Measurements from ENCODE around the gene KIF17. TPM values are rescaled to one million over a fixed set of nuclear protein-coding genes. Genes with fewer than 3 reads are reported as not detected.

Gene KIF17
- polyA plus RNA-seq, 2 of the 4 experiments (the other 2 are of a cell fraction), result 0.78 to 1.0 TPM

DNA sequence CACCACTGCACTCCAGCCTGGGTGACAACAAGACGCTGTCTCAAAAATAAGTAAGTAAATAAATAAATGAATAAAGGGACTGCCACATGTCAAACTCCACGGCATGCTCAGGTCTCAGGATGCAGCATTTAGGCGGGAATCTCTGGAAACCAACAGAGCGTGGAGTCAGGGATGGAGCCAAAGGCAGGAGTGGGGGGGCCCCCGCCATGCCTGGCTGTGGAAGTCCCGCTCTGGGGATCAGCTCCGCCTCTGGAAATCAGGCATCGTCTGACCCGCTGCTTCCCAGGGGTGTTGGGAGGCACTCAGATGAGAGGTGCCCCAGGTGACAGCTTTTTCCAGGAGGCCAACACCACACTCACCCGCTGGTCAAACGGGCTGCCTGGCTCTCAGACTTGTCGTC is 20.2 kb downstream of the KIF17 start:
- ATAC-seq, result no peak
- Histone ChIP-seq H3K27ac (peak overlapping the region; percentile 97), H3K4me3 (no peak overlapping the region; the same call in 2 of the 3 replicates), H3K4me2 (peak overlapping the region; percentile 79), H3K4me1 (peaks cover 28% of the 10 kb centered on the region), H3K9me3 (no peaks in the 10 kb centered on the region)
- POLR2A ChIA-PET, result interaction anchor here (1.3 kb wide), 1 partner anchor 36 kb away, joined by 4 read pairs; the partner anchor contains the start of gene DDOST
- TF ChIP-seq MAFK (IDR thresholded peaks at IDR 0.05; ENCODE audit: partially characterized antibody) (no peak), POLR2A (IDR thresholded peaks at IDR 0.05; ENCODE audit: low read length) (no peak), ZFP36 (IDR thresholded peaks at IDR 0.05; ENCODE audit: borderline replicate concordance, partially characterized antibody) (no peak), ESRRA (IDR thresholded peaks at IDR 0.05; ENCODE audit: borderline replicate concordance, low read length) (no peak), RCOR1 (IDR thresholded peaks at IDR 0.05; ENCODE audit: low read depth, low read length) (no peak), RARB (CRISPR knock-in tag; IDR thresholded peaks at IDR 0.05) (no peak), NPAS2 (CRISPR knock-in tag; IDR thresholded peaks at IDR 0.05; ENCODE audit: borderline replicate concordance) (no peak), FOSL2 (IDR thresholded peaks at IDR 0.05) (no peak), FOSL2 (CRISPR knock-in tag; IDR thresholded peaks at IDR 0.05) (no peak), JUNB (IDR thresholded peaks at IDR 0.05) (no peak)
- TF ChIP-seq, protein P1, sequence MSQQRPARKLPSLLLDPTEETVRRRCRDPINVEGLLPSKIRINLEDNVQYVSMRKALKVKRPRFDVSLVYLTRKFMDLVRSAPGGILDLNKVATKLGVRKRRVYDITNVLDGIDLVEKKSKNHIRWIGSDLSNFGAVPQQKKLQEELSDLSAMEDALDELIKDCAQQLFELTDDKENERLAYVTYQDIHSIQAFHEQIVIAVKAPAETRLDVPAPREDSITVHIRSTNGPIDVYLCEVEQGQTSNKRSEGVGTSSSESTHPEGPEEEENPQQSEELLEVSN (IDR thresholded peaks at IDR 0.05; ENCODE audit: borderline replicate concordance, low read depth), result no peak
- 92% methylated on average over 12 of the region's 12 CpGs for WGBS (ENCODE audit: missing lambda C conversion rate)
- FAIRE-seq, result no peak
- CTCF ChIA-PET, result interaction anchor here (1.0 to 5.0 kb wide), 17 partner anchors 9 to 671 kb away, joined by 3 to 55 read pairs (median 4); partner anchors contain the start of gene KIF17
- DNase-seq (ENCODE audit: low read depth in 1 of 2, low spot score in 1 of 2), result no peak

DNA sequence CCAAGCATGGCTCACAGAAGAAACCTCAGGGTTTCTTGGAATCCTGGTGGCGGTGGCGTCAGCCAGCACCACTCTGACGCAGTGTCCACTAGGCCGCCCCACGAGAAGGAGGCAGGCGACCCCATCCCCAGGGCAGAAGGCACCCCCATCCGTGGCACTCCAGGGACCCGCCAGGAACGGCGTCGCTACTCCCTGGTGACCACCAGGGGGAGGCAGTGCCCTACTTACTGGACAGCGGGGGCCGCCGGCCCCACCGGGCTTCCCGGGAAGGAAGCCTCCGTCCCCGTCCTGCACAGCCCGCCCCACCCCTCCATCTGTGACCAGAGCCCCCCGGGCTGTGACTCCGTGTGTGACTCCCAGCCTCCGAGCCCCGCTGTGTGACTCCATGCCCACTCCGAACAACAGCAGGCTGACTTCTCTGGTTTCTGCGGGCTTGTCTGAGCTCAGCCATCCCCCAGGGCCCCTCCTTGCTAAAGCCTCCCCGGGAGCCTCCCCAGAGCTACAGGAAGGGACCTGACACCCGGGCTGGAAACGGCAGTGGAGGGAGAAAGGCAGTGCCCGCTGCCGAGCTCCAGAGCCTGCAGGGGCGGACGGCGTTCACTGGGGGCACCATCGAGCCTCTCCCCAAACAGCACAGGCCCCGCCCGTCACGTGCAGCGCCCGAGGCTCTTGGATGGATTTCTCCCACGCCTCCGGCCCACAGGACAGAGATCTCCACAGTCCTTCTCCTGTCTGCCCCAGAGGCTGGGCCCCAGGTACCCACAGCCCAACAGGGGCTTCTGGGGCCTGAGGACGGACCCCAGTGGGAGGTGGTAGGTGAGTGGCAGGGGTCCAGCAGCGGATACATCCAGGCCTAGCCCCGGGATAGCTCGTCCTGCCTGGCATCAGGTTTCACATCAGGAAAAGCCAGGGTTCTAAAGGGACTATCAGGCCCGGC is 21.1 kb downstream of the KIF17 start:
- peak overlapping the region; percentile 48 for H3K4me3 ChIP-seq
- peak overlapping the region; percentile 79 for H3K4me2 ChIP-seq
- FAIRE-seq (no peak), DNase-seq (ENCODE audit: low read depth in 1 of 2, low spot score in 1 of 2) (peak; percentile 87 to 89), ATAC-seq (peak; percentile 94)
- peaks cover 28% of the 10 kb centered on the region for H3K4me1 ChIP-seq
- TF ChIP-seq HDAC2 (IDR thresholded peaks at IDR 0.05), result no peak
- TF ChIP-seq, protein P1 (IDR thresholded peaks at IDR 0.05; ENCODE audit: borderline replicate concordance, low read depth), result 0 out of 2 replicates have a peak, but pooled peaks have one; percentile 57
- TF ChIP-seq, protein P2, sequence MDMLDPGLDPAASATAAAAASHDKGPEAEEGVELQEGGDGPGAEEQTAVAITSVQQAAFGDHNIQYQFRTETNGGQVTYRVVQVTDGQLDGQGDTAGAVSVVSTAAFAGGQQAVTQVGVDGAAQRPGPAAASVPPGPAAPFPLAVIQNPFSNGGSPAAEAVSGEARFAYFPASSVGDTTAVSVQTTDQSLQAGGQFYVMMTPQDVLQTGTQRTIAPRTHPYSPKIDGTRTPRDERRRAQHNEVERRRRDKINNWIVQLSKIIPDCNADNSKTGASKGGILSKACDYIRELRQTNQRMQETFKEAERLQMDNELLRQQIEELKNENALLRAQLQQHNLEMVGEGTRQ (IDR thresholded peaks at IDR 0.05), result peak; percentile 85
- TF ChIP-seq, protein P3, sequence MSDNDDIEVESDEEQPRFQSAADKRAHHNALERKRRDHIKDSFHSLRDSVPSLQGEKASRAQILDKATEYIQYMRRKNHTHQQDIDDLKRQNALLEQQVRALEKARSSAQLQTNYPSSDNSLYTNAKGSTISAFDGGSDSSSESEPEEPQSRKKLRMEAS (IDR thresholded peaks at IDR 0.05), result peak; percentile 92
- TF ChIP-seq, protein P4, sequence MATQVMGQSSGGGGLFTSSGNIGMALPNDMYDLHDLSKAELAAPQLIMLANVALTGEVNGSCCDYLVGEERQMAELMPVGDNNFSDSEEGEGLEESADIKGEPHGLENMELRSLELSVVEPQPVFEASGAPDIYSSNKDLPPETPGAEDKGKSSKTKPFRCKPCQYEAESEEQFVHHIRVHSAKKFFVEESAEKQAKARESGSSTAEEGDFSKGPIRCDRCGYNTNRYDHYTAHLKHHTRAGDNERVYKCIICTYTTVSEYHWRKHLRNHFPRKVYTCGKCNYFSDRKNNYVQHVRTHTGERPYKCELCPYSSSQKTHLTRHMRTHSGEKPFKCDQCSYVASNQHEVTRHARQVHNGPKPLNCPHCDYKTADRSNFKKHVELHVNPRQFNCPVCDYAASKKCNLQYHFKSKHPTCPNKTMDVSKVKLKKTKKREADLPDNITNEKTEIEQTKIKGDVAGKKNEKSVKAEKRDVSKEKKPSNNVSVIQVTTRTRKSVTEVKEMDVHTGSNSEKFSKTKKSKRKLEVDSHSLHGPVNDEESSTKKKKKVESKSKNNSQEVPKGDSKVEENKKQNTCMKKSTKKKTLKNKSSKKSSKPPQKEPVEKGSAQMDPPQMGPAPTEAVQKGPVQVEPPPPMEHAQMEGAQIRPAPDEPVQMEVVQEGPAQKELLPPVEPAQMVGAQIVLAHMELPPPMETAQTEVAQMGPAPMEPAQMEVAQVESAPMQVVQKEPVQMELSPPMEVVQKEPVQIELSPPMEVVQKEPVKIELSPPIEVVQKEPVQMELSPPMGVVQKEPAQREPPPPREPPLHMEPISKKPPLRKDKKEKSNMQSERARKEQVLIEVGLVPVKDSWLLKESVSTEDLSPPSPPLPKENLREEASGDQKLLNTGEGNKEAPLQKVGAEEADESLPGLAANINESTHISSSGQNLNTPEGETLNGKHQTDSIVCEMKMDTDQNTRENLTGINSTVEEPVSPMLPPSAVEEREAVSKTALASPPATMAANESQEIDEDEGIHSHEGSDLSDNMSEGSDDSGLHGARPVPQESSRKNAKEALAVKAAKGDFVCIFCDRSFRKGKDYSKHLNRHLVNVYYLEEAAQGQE (IDR thresholded peaks at IDR 0.05), result no peak
- TF ChIP-seq, protein P5, sequence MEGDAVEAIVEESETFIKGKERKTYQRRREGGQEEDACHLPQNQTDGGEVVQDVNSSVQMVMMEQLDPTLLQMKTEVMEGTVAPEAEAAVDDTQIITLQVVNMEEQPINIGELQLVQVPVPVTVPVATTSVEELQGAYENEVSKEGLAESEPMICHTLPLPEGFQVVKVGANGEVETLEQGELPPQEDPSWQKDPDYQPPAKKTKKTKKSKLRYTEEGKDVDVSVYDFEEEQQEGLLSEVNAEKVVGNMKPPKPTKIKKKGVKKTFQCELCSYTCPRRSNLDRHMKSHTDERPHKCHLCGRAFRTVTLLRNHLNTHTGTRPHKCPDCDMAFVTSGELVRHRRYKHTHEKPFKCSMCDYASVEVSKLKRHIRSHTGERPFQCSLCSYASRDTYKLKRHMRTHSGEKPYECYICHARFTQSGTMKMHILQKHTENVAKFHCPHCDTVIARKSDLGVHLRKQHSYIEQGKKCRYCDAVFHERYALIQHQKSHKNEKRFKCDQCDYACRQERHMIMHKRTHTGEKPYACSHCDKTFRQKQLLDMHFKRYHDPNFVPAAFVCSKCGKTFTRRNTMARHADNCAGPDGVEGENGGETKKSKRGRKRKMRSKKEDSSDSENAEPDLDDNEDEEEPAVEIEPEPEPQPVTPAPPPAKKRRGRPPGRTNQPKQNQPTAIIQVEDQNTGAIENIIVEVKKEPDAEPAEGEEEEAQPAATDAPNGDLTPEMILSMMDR (IDR thresholded peaks at IDR 0.05), result peak; percentile 81
- TF ChIP-seq NPAS2 (CRISPR knock-in tag; IDR thresholded peaks at IDR 0.05; ENCODE audit: borderline replicate concordance), result peak; percentile 38; the same call in 1 of the 2 replicates
- peak; percentile 74; the same call in 1 of the 2 replicates for TF ChIP-seq KDM5A (IDR thresholded peaks at IDR 0.05)
- 0 out of 2 replicates have a peak, but pooled peaks have one; percentile 60 for TF ChIP-seq MAZ (IDR thresholded peaks at IDR 0.05; ENCODE audit: borderline replicate concordance, low read depth, low read length)
- TF ChIP-seq BHLHE40 (IDR thresholded peaks at IDR 0.05; ENCODE audit: low read depth, low read length), result peak; percentile 97
- TF ChIP-seq POLR2AphosphoS2 (conservative IDR thresholded peaks at IDR 0.05; ENCODE audit: low read length), result no peak
- TF ChIP-seq RAD21 (conservative IDR thresholded peaks at IDR 0.05 in 1 of 2, IDR thresholded peaks at IDR 0.05 in 1 of 2), result peak; percentile 81 to 96
- TF ChIP-seq JUN (IDR thresholded peaks at IDR 0.05), result peak in 1 of 2 experiments; percentile 24; a peak in 1 of 5 replicates
- peak; percentile 30; the same call in 1 of the 2 replicates for TF ChIP-seq GATA3 (IDR thresholded peaks at IDR 0.05; ENCODE audit: borderline replicate concordance)
- TF ChIP-seq SMC3 (IDR thresholded peaks at IDR 0.05), result peak; percentile 89
- 57% methylated on average over 1 of the region's 46 CpGs for WGBS (ENCODE audit: missing lambda C conversion rate)
- H3K9me3 ChIP-seq, result no peaks in the 10 kb centered on the region
- CTCF ChIA-PET, result interaction anchor here (0.6 to 5.0 kb wide), 44 partner anchors 8 to 895 kb away, joined by 3 to 55 read pairs (median 4); partner anchors contain the start of genes DDOST, HP1BP3 and KIF17
- POLR2A ChIA-PET, result interaction anchor here (0.6 to 1.3 kb wide), 6 partner anchors 21 to 499 kb away, joined by 3 to 9 read pairs (median 4); partner anchors contain the start of genes DDOST, HP1BP3 and KIF17
- H3K27ac ChIP-seq, result peak overlapping the region; percentile 97
